HK-2 (cell line): ENCODE measurements around the gene MLST8.

ENCODE experiments used
- DNase-seq: peaks from one replicate; pipeline ENCODE4 v3.0.0-alpha.2; 2018; ENCODE audit not compliant: unreplicated experiment

The MLST8 gene

DNA sequence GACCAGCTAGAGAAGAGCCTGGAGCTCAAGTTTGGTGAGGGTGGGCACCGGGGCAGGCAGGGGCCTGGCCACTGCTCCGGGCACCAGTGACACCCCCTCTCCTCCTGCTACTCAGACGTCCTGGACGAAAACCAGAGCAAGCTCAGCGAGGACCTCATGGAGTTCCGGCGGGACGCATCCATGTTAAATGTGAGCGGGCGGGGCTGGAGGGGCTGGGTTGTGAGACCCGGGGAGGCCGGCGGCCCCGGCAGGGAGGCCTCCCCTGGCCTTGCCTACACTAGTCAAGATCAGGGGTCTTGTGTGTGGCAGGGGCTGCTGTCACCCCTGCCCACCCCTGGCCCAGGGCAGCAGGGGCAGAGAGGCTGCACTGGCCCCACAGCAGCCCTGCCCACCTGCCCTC lies 31.9 kb upstream of the MLST8 start:
- DNase-seq = no peak

DNA sequence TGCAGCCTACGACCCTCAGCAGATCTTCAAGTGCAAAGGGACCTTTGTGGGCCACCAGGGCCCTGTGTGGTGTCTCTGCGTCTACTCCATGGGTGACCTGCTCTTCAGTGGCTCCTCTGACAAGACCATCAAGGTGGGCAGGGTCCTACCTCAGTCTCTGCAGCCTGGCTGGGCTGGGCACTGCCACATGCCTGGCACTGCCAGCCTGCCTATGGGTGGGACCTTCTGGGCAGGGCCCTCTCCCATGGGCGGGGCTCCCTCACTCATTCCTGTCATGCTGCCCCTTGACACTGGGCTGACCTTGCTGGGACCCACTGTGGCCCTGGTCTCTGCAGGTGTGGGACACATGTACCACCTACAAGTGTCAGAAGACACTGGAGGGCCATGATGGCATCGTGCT lies 31.3 kb upstream of the MLST8 start:
- DNase-seq = no peak

- no peak for DNase-seq
Observed at GRCh38 chr16:2174396-2175131, 30.7 kb upstream of the MLST8 start.

- DNase-seq = no peak
Observed at GRCh38 chr16:2175454-2175853, 29.8 kb upstream of the MLST8 start.

GRCh38 chr16:2176047-2176446 lies 29.2 kb upstream of the MLST8 start:
- no peak for DNase-seq

- no peak for DNase-seq
Observed at GRCh38 chr16:2177101-2177500, 28.2 kb upstream of the MLST8 start.

- no peak for DNase-seq
Observed at GRCh38 chr16:2177561-2177960, 27.7 kb upstream of the MLST8 start.

DNA sequence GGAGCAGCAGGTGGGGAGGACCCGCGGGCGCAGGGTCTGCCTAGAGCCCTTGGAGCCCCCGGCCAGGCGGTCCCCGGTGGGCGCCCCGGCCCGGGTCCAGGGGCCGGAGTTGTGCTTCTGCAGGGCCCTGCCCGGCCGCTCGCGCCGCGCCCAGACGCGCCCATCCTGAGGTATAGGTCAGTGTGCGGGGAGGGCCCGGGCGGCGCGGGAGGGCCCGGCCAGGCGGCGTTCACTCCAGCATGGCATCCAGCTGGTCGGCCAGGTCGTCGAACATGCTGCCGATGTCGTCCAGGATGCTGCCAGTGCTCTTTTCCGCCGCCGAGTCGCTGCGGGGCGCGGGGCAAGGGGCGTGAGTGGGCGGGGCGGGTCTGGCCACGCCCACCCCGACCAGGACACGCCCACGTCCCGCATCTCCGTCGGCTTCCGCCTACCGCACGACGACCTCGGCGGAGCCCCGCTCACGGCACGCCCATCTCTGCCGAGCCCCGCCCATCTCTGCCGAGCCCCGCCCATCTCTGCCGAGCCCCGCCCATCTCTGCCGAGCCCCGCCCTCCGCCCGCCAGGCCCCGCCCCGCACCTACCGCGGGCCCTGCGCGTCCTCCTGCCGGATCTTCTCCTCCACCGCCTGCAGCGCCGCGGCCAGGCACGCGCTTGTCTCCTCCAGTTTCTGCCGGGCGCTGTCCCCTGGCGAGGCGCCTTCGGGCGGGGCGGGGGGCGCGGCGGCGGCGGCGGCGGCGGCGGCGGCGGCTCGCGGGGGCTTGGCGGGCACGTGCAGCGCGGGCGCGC lies 26.7 kb upstream of the MLST8 start:
- DNase-seq = no peak

DNA sequence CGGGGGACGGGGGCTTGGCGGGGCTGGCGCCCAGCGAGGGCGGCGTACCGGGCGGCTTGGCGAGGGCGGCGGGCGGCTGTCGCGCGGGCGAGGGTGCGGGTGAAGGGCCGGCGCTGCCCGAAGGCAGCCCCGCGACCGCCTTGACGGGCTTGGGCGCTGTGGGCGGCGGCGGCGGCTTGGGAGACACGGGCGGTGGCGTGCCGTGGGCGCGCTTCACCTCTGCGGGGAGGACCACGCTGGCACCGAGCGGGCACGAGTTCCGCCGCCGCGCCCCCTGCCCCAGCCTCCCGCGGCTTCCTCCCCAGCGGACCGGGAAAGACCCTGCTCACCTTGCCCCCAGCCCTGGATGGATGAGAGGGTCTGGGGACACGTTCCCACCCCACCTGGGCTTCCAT lies 26.1 kb upstream of the MLST8 start:
- no peak for DNase-seq

- no peak for DNase-seq
Observed at GRCh38 chr16:2179576-2179975, 25.7 kb upstream of the MLST8 start.

DNA sequence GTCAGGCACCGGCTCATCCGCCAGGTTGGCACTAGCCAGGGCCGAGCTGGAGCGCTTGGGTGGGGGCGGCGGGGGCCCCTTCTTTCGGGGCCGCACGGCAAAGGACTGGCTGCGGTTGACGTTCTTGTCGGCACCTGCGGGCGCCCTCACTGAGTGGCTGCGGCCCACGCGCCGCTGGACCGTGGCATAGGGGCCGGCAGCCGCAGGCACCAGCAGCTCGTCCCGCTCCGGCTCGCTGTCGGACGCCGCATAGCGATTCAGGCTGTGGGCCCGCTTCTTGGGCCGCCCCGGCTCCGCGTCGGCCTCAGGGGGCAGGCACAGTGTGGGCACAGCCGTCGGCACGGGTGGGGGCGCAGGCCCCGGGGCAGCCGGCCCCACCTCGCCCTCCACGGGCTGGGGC lies 24.8 kb upstream of the MLST8 start:
- no peak for DNase-seq

- no peak for DNase-seq
Observed at GRCh38 chr16:2180962-2181923, 24.0 kb upstream of the MLST8 start.

GRCh38 chr16:2181952-2182351 lies 23.3 kb upstream of the MLST8 start:
- DNase-seq = no peak

GRCh38 chr16:2183671-2184070 lies 21.6 kb upstream of the MLST8 start:
- peak; percentile 31 for DNase-seq

GRCh38 chr16:2184346-2184745 lies 20.9 kb upstream of the MLST8 start:
- no peak for DNase-seq

DNA sequence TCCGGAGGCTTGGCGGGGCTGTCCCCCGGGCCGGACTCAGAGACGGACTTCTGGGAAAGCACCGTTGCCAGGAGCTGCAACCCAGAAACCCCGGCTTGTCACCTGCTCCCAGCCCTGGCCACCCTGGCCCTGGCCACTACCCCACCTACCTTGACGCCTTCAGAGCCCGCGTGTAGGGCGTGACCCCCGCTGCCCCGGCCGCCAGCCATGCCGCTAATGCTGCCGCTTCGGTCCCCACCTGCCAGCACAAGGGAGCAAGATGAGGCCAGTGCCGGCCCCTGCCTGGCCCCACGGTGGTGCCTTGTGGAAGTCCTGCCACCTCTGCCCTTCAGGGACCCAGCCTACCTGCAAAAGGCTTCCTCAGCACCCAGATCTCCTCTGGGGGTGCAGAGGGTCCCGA lies 20.3 kb upstream of the MLST8 start:
- DNase-seq = no peak

DNA sequence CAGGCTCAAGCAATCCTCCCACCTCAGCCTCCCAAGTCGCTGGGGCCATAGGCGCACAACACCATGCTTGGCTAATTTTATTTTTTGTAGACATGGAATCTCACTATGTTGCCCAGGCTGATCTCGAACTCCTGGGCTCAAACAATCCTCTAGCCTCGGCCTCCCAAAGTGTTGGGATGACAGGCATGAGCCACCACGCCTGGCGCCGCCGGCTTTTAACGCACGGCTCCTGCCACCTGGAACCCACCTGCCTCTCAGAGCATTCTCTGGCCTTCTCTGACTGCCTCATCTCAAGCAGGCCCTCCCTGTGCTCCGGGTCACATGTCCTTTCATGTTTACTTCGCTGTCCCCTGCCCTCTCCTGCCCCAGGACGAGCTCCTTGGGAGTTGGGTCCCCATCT lies 19.2 kb upstream of the MLST8 start:
- no peak for DNase-seq

GRCh38 chr16:2186505-2186904 lies 18.7 kb upstream of the MLST8 start:
- DNase-seq = no peak

DNA sequence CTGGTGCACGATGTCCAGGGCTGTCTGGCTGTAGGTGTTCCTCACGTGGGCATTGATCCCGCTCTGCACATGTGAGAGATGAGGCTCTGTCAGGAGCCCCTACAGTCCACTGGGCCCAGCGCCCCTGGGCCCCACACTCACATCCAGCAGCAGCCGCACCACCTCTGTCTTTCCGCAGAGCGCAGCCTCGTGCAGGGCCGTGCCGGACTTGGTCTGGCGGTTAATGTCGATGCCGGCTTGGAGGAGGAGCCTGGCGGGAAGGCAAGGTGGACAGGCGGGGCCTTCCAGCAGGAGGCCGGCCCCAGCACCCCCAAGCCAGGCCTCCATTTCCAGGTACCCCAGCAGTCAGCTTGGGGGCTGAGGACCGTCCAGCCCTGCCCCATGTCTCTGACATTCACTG lies 18.0 kb upstream of the MLST8 start:
- no peak for DNase-seq

GRCh38 chr16:2188395-2188794 lies 16.9 kb upstream of the MLST8 start:
- no peak for DNase-seq

DNA sequence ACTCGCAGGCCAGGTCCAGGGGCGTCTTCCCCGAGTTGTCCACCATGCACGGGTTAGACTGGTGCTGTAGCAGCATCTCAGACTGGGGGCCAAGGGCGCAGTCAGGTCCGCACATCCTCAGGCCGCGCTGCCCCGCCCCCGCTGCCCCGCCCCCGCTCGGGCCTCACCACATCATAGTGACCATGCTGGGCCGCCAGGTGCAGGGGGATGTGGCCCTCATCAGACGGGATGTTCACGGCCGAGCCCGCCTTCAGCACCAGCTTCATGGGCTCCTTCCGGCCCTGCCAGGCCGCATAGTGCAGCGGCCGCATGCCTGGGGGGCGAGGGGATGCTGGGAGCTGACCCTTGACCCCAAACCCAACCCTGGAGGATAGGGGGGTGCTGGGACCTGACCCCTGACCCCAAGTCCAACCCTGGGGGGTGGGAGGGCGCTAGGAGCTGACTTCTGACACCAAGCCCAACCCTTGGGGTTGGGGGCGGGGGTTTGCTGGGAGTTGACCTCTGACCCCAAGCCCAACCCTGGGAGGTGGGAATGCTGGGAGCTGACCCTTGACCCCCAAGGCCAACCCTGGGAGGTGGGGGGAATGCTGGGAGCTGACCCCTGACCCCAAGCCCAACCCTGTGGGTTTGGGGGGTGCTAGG lies 15.9 kb upstream of the MLST8 start:
- no peak for DNase-seq
